Measurements from ENCODE around the gene ESR1. TPM values are rescaled to one million over a fixed set of nuclear protein-coding genes. Genes with fewer than 3 reads are reported as not detected.

ESR1 gene
- total and polyA plus RNA-seq, 2 donors (not counting 3 experiments of a cell fraction or from before 2014, with no cell fraction given): 0.01 TPM; not detected in 1

DNA sequence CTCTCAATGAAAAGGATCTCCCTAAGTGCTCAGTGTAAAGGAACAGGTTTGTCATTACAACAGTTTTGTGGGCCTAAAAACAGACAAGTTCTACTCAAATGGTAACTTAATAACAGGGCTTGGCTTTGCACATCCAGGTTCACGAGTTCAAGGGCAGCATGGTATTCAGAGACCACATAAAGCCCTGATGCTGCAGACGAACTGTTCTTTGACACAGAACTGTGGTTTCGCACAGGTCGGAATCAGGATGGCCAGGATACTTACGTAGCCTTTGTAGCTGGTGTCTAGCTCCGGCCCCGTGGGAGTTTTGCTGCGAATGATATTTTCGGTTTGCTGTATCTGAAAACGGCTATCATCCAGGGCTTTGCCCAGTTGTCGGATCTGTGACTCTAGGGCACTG is 335.9 kb downstream of the ESR1 start:
- DNase-seq (ENCODE audit: low read depth, low spot score) (no peak), FAIRE-seq (no peak)
- H3K27ac ChIP-seq (ENCODE audit: insufficient read depth, low read depth, low read length): no peak overlapping the region
- H4K20me1 ChIP-seq (replicated peaks; ENCODE audit: control insufficient read depth, extremely low read depth, insufficient read depth, low read length): no peaks in the 10 kb centered on the region
- ChIA-PET CTCF (interaction anchor here (1.2 to 1.6 kb wide), 3 partner anchors 12 to 378 kb away, joined by 3 to 9 read pairs (median 3); no protein-coding TSS in a partner anchor), POLR2A (no interaction called here)
- BruUV-seq (replicated peaks): no TSS peak
- no peak overlapping the region for H3K9ac ChIP-seq (replicated peaks; ENCODE audit: extremely low read depth, insufficient read depth, low read length)
- no peak for TF ChIP-seq MYC (IDR thresholded peaks at IDR 0.05; ENCODE audit: low read depth, low read length)
- TF ChIP-seq FOS (IDR thresholded peaks at IDR 0.05; ENCODE audit: borderline replicate concordance, insufficient read depth, low read length): no peak
- no peak for TF ChIP-seq MAX (IDR thresholded peaks at IDR 0.05; ENCODE audit: insufficient read depth, insufficient read length)
- TF ChIP-seq CTCF (IDR thresholded peaks at IDR 0.05; ENCODE audit: extremely low read depth in 1 of 2, insufficient read depth in 1 of 2, low read depth in 1 of 2, low read length in 2 of 2): no peak
- no peak for TF ChIP-seq POLR2AphosphoS5 (IDR thresholded peaks at IDR 0.05; ENCODE audit: insufficient read depth, low read depth, low read length)
- TF ChIP-seq EZH2 (IDR thresholded peaks at IDR 0.05; ENCODE audit: borderline replicate concordance, low read depth, low read length, severe bottlenecking): no peak
- no peak for TF ChIP-seq JUN (IDR thresholded peaks at IDR 0.05; ENCODE audit: borderline replicate concordance, insufficient read depth, insufficient read length, low read depth)
- no peak for TF ChIP-seq GATA2 (IDR thresholded peaks at IDR 0.05; ENCODE audit: insufficient read depth, insufficient read length, low read depth, low read length)
- no peak for TF ChIP-seq POLR2A (IDR thresholded peaks at IDR 0.05; ENCODE audit: low read depth, low read length)
- H3K9me1 ChIP-seq (replicated peaks; ENCODE audit: control insufficient read depth, extremely low read depth, insufficient read depth, low read length): no peaks in the 10 kb centered on the region
- H3K27me3 ChIP-seq (ENCODE audit: control insufficient read depth in 2 of 2, insufficient read depth in 2 of 2, low read length in 2 of 2): no peaks in the 10 kb centered on the region
- peaks cover 0 to 13% of the 10 kb centered on the region in 2 experiments for H3K36me3 ChIP-seq (ENCODE audit: control insufficient read depth in 2 of 2, extremely low read depth in 1 of 2, insufficient read depth in 2 of 2, low read length in 2 of 2)
- H3K4me2 ChIP-seq (ENCODE audit: insufficient read depth, low read length): no peak overlapping the region
- no peaks in the 10 kb centered on the region for H3K79me2 ChIP-seq (ENCODE audit: control insufficient read depth, insufficient read depth, low read length)
- no peaks in the 10 kb centered on the region for H3K9me3 ChIP-seq (replicated peaks; ENCODE audit: control insufficient read depth, insufficient read depth, low read length)
- no peaks in the 10 kb centered on the region for H3K4me1 ChIP-seq (ENCODE audit: control insufficient read depth, extremely low read depth, insufficient read depth, low read length)
- dilution Hi-C loops (cut with MboI; ENCODE audit: extremely low pct_ligation_motif_present, low sequenced_read_pairs) (no loop called here), intact Hi-C loops (cut with micrococcal nuclease) (no loop called here)
- H3K4me3 ChIP-seq (replicated peaks in 1 of 3; ENCODE audit: insufficient read depth in 1 of 3, low read depth in 1 of 3, low read length in 3 of 3): no peak overlapping the region
- H2AFZ ChIP-seq (ENCODE audit: low read depth, low read length): no peak overlapping the region
